CD4-positive, alpha-beta memory T cell (primary cell): ENCODE results near the gene HSPA12B. TPM values are rescaled to one million over a fixed set of nuclear protein-coding genes. Genes with fewer than 3 reads are reported as not detected.

ENCODE experiments used
- CTCF ChIA-PET: fragments of 350-600 bp; sonication (Branson Sonifier 250); formaldehyde crosslinking; loops from one replicate; lab custom pipeline; 2021; ENCODE audit warnings: inconsistent platforms; ENCODE audit not compliant: partially characterized antibody; lab: Charles Lee
- POLR2A ChIA-PET: fragments of 350-600 bp; sonication (Branson Sonifier 250); formaldehyde crosslinking; loops from one replicate; lab custom pipeline; 2021; ENCODE audit not compliant: partially characterized antibody; lab: Charles Lee
- DNase-seq, 5 donors: peaks; one replicate each; pipeline versions ENCODE4 v3.0.0 to v3.0.0-alpha.2; 2020 to 2022; ENCODE audit warnings: mixed read lengths in 1 of 5
- H3K27ac ChIP-seq: one replicate; pipeline ENCODE4 v1.7.0; 2013; ENCODE audit warnings: low read depth, low read length
- H3K27me3 ChIP-seq: 2 replicates; pipeline ENCODE4 v1.7.0; 2013; ENCODE audit warnings: mild to moderate bottlenecking, low read length, moderate library complexity; ENCODE audit not compliant: insufficient read depth
- H3K36me3 ChIP-seq: 2 replicates; pipeline ENCODE4 v1.7.0; 2013; ENCODE audit warnings: mild to moderate bottlenecking, low read length, moderate library complexity; ENCODE audit not compliant: insufficient read depth
- H3K4me1 ChIP-seq: 2 replicates; pipeline ENCODE4 v1.7.0; 2013; ENCODE audit warnings: mild to moderate bottlenecking, low read length, moderate library complexity; ENCODE audit not compliant: insufficient read depth
- H3K4me3 ChIP-seq, 2 donors: one replicate each; pipeline ENCODE4 v1.7.0; 2013; ENCODE audit warnings: low read length in 2 of 2, mild to moderate bottlenecking in 1 of 2
- H3K9me3 ChIP-seq, 2 donors: one replicate each; pipeline ENCODE4 v1.7.0; 2013; ENCODE audit warnings: low read length in 2 of 2, control low read depth in 1 of 2; ENCODE audit not compliant: control insufficient read depth in 1 of 2
- H3K27ac Mint-ChIP-seq, 7 donors: one replicate each; pipeline ENCODE4 v1.8.0; 2020 to 2021; ENCODE audit warnings: mixed read lengths in 7 of 7, mild to moderate bottlenecking in 6 of 7, inconsistent platforms in 3 of 7, moderate library complexity in 3 of 7
- H3K27me3 Mint-ChIP-seq, 2 donors: one replicate each; pipeline ENCODE4 v1.8.0; 2020 to 2021; ENCODE audit warnings: mixed read lengths in 2 of 2
- H3K36me3 Mint-ChIP-seq, 2 donors: one replicate each; pipeline ENCODE4 v1.8.0; 2020 to 2021; ENCODE audit warnings: mixed read lengths in 2 of 2, inconsistent platforms in 1 of 2, mild to moderate bottlenecking in 1 of 2
- H3K4me1 Mint-ChIP-seq, 4 donors: one replicate each; pipeline ENCODE4 v1.8.0; 2020 to 2021; ENCODE audit warnings: mixed read lengths in 4 of 4, mild to moderate bottlenecking in 1 of 4
- H3K4me3 Mint-ChIP-seq, 8 donors: one replicate each; pipeline ENCODE4 v1.8.0; 2020 to 2021; ENCODE audit warnings: mixed read lengths in 8 of 8, mild to moderate bottlenecking in 7 of 8, moderate library complexity in 6 of 8, inconsistent platforms in 3 of 8
- H3K9me3 Mint-ChIP-seq, 8 donors: one replicate each; pipeline ENCODE4 v1.8.0; 2020 to 2021; ENCODE audit warnings: mixed read lengths in 8 of 8, mild to moderate bottlenecking in 5 of 8, inconsistent platforms in 3 of 8, moderate library complexity in 1 of 8
- intact Hi-C: fragments of 100-400 bp; cut with micrococcal nuclease; formaldehyde crosslinking; loops from one replicate; pipeline ENCODE4 v1.15.1; 2023
- polyA plus RNA-seq, 2 donors: library from polyadenylated mRNA; unstranded; fragments of 300-500 nt; fragmentation: Illumina TruSeq; gene quantifications; one replicate each; pipeline ENCODE4 v1.2.3, GENCODE V29; 2021
- total RNA-seq, 2 experiments: library from RNA; stranded (reverse); gene quantifications; one replicate each; pipeline ENCODE4 v1.2.3, GENCODE V29; 2021

HSPA12B gene
- total and polyA plus RNA-seq, 4 experiments from 2014 or later = 0.22 TPM; not detected in 3

DNA sequence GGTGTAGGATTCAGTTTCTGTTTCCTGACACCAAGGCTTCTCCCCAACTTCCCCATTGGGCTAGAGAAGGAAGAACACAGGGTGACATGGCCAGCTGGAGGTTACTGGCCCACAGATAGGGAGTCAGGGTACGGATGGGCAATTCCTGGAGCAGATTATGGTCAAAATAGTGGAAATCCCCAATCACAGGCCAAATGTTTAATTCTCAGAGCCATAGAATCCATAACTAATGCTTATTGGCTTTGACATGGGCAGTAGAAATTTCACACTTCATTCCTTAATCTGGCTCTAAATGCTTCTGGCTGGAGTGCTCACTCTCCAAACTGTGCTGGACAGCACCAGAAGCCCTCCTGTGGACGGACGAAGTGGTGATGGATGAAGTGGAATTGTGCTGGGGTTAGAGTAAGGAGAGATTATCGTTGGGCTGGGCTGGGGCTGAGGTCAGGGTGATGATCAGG is 21.0 kb upstream of the HSPA12B start:
- intact Hi-C loops = loop anchor here (1.0 to 5.0 kb wide), 2 partner anchors 35 to 494 kb away; no protein-coding TSS in a partner anchor

GRCh38 chr20:3712279-3712873 is 20.1 kb upstream of the HSPA12B start, which contains the start of gene SIGLEC1:
Gene SIGLEC1 (minus strand): TSS chr20:3712600. CDS start chr20:3707128, 5,472 bp downstream.
- peaks cover 0 to 10% (median 2%) of the 10 kb centered on the region in 4 donors for H3K4me1 Mint-ChIP-seq
- H3K27me3 Mint-ChIP-seq = peaks cover 0 to 11% of the 10 kb centered on the region in 2 donors
- CTCF ChIA-PET = interaction anchor here (1.0 kb wide), 1 partner anchor 56 kb away, joined by 3 read pairs; no protein-coding TSS in a partner anchor
- intact Hi-C loops = loop anchor here (5.0 kb wide), 1 partner anchor 495 kb away; no protein-coding TSS in a partner anchor
- no peak within 1 kb of the TSS for H3K4me3 Mint-ChIP-seq
- Histone ChIP-seq H3K27me3 (no peaks in the 10 kb centered on the region), H3K36me3 (no peaks in the 10 kb centered on the region), H3K27ac (no peak within 1 kb of the TSS), H3K4me1 (no peaks in the 10 kb centered on the region), H3K9me3 (no peaks in the 10 kb centered on the region), H3K4me3 (no peak within 1 kb of the TSS)
- no peaks in the 10 kb centered on the region for H3K9me3 Mint-ChIP-seq
- H3K27ac Mint-ChIP-seq = no peak within 1 kb of the TSS
- POLR2A ChIA-PET = no interaction called here
- DNase-seq = no peak
- H3K36me3 Mint-ChIP-seq = no peaks in the 10 kb centered on the region

More for the DNA sequence above, 21.0 kb upstream of the HSPA12B start:
- Histone ChIP-seq H3K27ac (no peak overlapping the region), H3K4me3 (no peak overlapping the region), H3K9me3 (no peaks in the 10 kb centered on the region), H3K4me1 (no peaks in the 10 kb centered on the region), H3K36me3 (no peaks in the 10 kb centered on the region), H3K27me3 (no peaks in the 10 kb centered on the region)
- Mint-ChIP-seq H3K9me3 (no peaks in the 10 kb centered on the region), H3K4me3 (no peak overlapping the region), H3K4me1 (peaks cover 0 to 10% (median 2%) of the 10 kb centered on the region in 4 donors), H3K36me3 (no peaks in the 10 kb centered on the region), H3K27me3 (peaks cover 0 to 8% of the 10 kb centered on the region in 2 donors), H3K27ac (no peak overlapping the region)
- DNase-seq = no peak
- ChIA-PET POLR2A (no interaction called here), CTCF (interaction anchor here (0.8 to 2.5 kb wide), 12 partner anchors 8 to 493 kb away, joined by 3 to 13 read pairs (median 6); partner anchors contain the start of gene ADISSP)

DNA sequence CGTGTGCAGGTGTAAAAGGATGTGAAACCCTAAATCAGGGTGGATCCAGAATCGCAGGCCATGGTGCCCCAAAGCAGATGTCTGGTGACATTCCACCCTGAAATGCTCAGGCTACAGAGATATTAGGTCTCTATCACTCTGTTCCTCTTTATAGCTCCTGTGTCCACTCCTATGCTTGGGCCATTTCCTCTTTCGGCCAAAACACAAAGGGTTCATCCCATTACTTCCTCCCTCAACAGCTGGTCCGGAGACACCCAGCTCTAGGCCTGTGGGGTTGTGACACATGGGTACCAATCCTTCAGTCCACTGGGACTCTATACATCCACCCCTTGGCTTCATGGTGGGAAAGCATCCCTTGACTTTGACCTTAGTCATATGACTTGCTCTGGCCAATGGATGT is 18.4 kb upstream of the HSPA12B start:
- Histone ChIP-seq H3K4me1 (no peaks in the 10 kb centered on the region), H3K9me3 (no peaks in the 10 kb centered on the region), H3K36me3 (no peaks in the 10 kb centered on the region), H3K27me3 (no peaks in the 10 kb centered on the region), H3K4me3 (no peak overlapping the region), H3K27ac (no peak overlapping the region)
- no peak overlapping the region for H3K4me3 Mint-ChIP-seq
- H3K27ac Mint-ChIP-seq = no peak overlapping the region
- intact Hi-C loops = loop anchor here (5.0 kb wide), 1 partner anchor 497 kb away; no protein-coding TSS in a partner anchor
- no peak for DNase-seq
- H3K4me1 Mint-ChIP-seq = peaks cover 0 to 8% (median 1%) of the 10 kb centered on the region in 4 donors
- H3K9me3 Mint-ChIP-seq = no peaks in the 10 kb centered on the region
- peaks cover 0 to 19% of the 10 kb centered on the region in 2 donors for H3K27me3 Mint-ChIP-seq
- POLR2A ChIA-PET = no interaction called here
- CTCF ChIA-PET = no interaction called here
- H3K36me3 Mint-ChIP-seq = no peaks in the 10 kb centered on the region

GRCh38 chr20:3716195-3716834 is 16.2 kb upstream of the HSPA12B start:
- H3K4me1 ChIP-seq = no peaks in the 10 kb centered on the region
- Mint-ChIP-seq H3K4me1 (peaks cover 0 to 2% (median 0%) of the 10 kb centered on the region in 4 donors), H3K27me3 (peaks cover 12 to 26% of the 10 kb centered on the region in 2 donors), H3K4me3 (no peak overlapping the region), H3K27ac (peak overlapping the region in 1 of 7 donors; percentile 2), H3K9me3 (no peaks in the 10 kb centered on the region), H3K36me3 (no peaks in the 10 kb centered on the region)
- ChIA-PET POLR2A (no interaction called here), CTCF (interaction anchor here (0.7 to 1.7 kb wide), 2 partner anchors 10 to 12 kb away, joined by 3 to 4 read pairs; no protein-coding TSS in a partner anchor)
- H3K9me3 ChIP-seq = no peaks in the 10 kb centered on the region
- H3K36me3 ChIP-seq = no peaks in the 10 kb centered on the region
- H3K27me3 ChIP-seq = peaks cover 10% of the 10 kb centered on the region
- H3K4me3 ChIP-seq = no peak overlapping the region
- H3K27ac ChIP-seq = no peak overlapping the region
- intact Hi-C loops = no loop called here
- peak in 2 of 5 donors; percentile 5 to 6 for DNase-seq

- H3K4me3 ChIP-seq = no peak overlapping the region
- no peaks in the 10 kb centered on the region for H3K9me3 Mint-ChIP-seq
- no peak overlapping the region for H3K27ac ChIP-seq
- no peaks in the 10 kb centered on the region for H3K4me1 ChIP-seq
- ChIA-PET POLR2A (no interaction called here), CTCF (interaction anchor here (0.8 to 1.9 kb wide), 3 partner anchors 8 to 11 kb away, joined by 4 to 9 read pairs (median 6); no protein-coding TSS in a partner anchor)
- H3K27me3 ChIP-seq = peaks cover 10% of the 10 kb centered on the region
- H3K36me3 ChIP-seq = no peaks in the 10 kb centered on the region
- H3K36me3 Mint-ChIP-seq = no peaks in the 10 kb centered on the region
- DNase-seq = no peak
- peaks cover 17 to 25% of the 10 kb centered on the region in 2 donors for H3K27me3 Mint-ChIP-seq
- intact Hi-C loops = no loop called here
- no peak overlapping the region for H3K4me3 Mint-ChIP-seq
- H3K4me1 Mint-ChIP-seq = peaks cover 0 to 2% (median 0%) of the 10 kb centered on the region in 4 donors
- no peak overlapping the region for H3K27ac Mint-ChIP-seq
- no peaks in the 10 kb centered on the region for H3K9me3 ChIP-seq
Measured at GRCh38 chr20:3719046-3719445, 13.4 kb upstream of the HSPA12B start.

GRCh38 chr20:3720068-3720467 is 12.4 kb upstream of the HSPA12B start:
- Mint-ChIP-seq H3K27me3 (peaks cover 17 to 25% of the 10 kb centered on the region in 2 donors), H3K4me1 (peaks cover 0 to 2% (median 0%) of the 10 kb centered on the region in 4 donors), H3K4me3 (no peak overlapping the region)

More at GRCh38 chr20:3720068-3720467, 12.4 kb upstream of the HSPA12B start:
- Histone ChIP-seq H3K27me3 (peaks cover 10% of the 10 kb centered on the region), H3K9me3 (no peaks in the 10 kb centered on the region), H3K36me3 (no peaks in the 10 kb centered on the region), H3K4me3 (no peak overlapping the region), H3K4me1 (no peaks in the 10 kb centered on the region), H3K27ac (no peak overlapping the region)
- intact Hi-C loops = no loop called here
- Mint-ChIP-seq H3K36me3 (no peaks in the 10 kb centered on the region), H3K9me3 (no peaks in the 10 kb centered on the region), H3K27ac (peak overlapping the region in 1 of 7 donors; percentile 35)
- POLR2A ChIA-PET = interaction anchor here (1.3 kb wide), 1 partner anchor 48 kb away, joined by 3 read pairs; the partner anchor contains the start of gene ADISSP
- DNase-seq = no peak
- CTCF ChIA-PET = interaction anchor here (1.1 to 1.9 kb wide), 2 partner anchors 9 to 43 kb away, joined by 3 to 9 read pairs; no protein-coding TSS in a partner anchor
